T-helper 1 cell treated with Interleukin-12 subunit alpha and Interleukin-12 subunit beta and Interleukin-4 antibody, amounts not matched to agents 30 μg/mL and 1 μg/mL, for 36 hours (primary cell): ENCODE results near the gene COQ8B.

Experiments used
- H3K27ac Mint-ChIP-seq: one replicate; pipeline ENCODE4 v1.8.0; 2021; ENCODE audit warnings: mild to moderate bottlenecking, mixed read lengths
- H3K27me3 Mint-ChIP-seq: one replicate; pipeline ENCODE4 v1.8.0; 2021; ENCODE audit warnings: low read depth, mixed read lengths
- H3K36me3 Mint-ChIP-seq: one replicate; pipeline ENCODE4 v1.8.0; 2021; ENCODE audit warnings: low read depth, mixed read lengths
- H3K4me1 Mint-ChIP-seq: one replicate; pipeline ENCODE4 v1.8.0; 2021; ENCODE audit warnings: low read depth, mixed read lengths
- H3K4me3 Mint-ChIP-seq: one replicate; pipeline ENCODE4 v1.8.0; 2021; ENCODE audit warnings: mild to moderate bottlenecking, moderate library complexity, mixed read lengths
- H3K9me3 Mint-ChIP-seq: one replicate; pipeline ENCODE4 v1.8.0; 2021; ENCODE audit warnings: mixed read lengths

The COQ8B gene

GRCh38 chr19:40685563-40685962 lies 31.1 kb downstream of the COQ8B start:
- Mint-ChIP-seq H3K4me1 (no peaks in the 10 kb centered on the region), H3K36me3 (peaks cover 10% of the 10 kb centered on the region), H3K4me3 (no peak overlapping the region), H3K27me3 (no peaks in the 10 kb centered on the region), H3K27ac (no peak overlapping the region), H3K9me3 (no peaks in the 10 kb centered on the region)

GRCh38 chr19:40685016-40685526 lies 31.6 kb downstream of the COQ8B start:
- no peaks in the 10 kb centered on the region for H3K9me3 Mint-ChIP-seq
- H3K36me3 Mint-ChIP-seq, result peaks cover 10% of the 10 kb centered on the region

GRCh38 chr19:40684280-40684679 lies 32.4 kb downstream of the COQ8B start:
- H3K4me3 Mint-ChIP-seq, result no peak overlapping the region
- H3K36me3 Mint-ChIP-seq, result peaks cover 10% of the 10 kb centered on the region
- no peaks in the 10 kb centered on the region for H3K27me3 Mint-ChIP-seq
- H3K9me3 Mint-ChIP-seq, result no peaks in the 10 kb centered on the region
- H3K4me1 Mint-ChIP-seq, result no peaks in the 10 kb centered on the region
- H3K27ac Mint-ChIP-seq, result no peak overlapping the region

More at GRCh38 chr19:40685016-40685526, 31.6 kb downstream of the COQ8B start:
- Mint-ChIP-seq H3K4me3 (no peak overlapping the region), H3K27ac (no peak overlapping the region), H3K27me3 (no peaks in the 10 kb centered on the region), H3K4me1 (no peaks in the 10 kb centered on the region)

GRCh38 chr19:40683437-40683836 lies 33.2 kb downstream of the COQ8B start:
- Mint-ChIP-seq H3K4me1 (no peaks in the 10 kb centered on the region), H3K27ac (no peak overlapping the region), H3K27me3 (no peaks in the 10 kb centered on the region), H3K36me3 (peaks cover 10% of the 10 kb centered on the region), H3K9me3 (no peaks in the 10 kb centered on the region), H3K4me3 (no peak overlapping the region)

- no peaks in the 10 kb centered on the region for H3K27me3 Mint-ChIP-seq
- no peaks in the 10 kb centered on the region for H3K4me1 Mint-ChIP-seq
- H3K36me3 Mint-ChIP-seq, result peaks cover 10% of the 10 kb centered on the region
- H3K4me3 Mint-ChIP-seq, result no peak overlapping the region
- H3K27ac Mint-ChIP-seq, result no peak overlapping the region
- H3K9me3 Mint-ChIP-seq, result no peaks in the 10 kb centered on the region
These were observed 34.2 kb downstream of the COQ8B start for GRCh38 chr19:40682431-40682964.

GRCh38 chr19:40681039-40681438 lies 35.6 kb downstream of the COQ8B start:
- no peaks in the 10 kb centered on the region for H3K4me1 Mint-ChIP-seq
- no peaks in the 10 kb centered on the region for H3K27me3 Mint-ChIP-seq
- no peaks in the 10 kb centered on the region for H3K9me3 Mint-ChIP-seq
- H3K4me3 Mint-ChIP-seq, result no peak overlapping the region
- no peak overlapping the region for H3K27ac Mint-ChIP-seq
- H3K36me3 Mint-ChIP-seq, result peaks cover 8% of the 10 kb centered on the region

- Mint-ChIP-seq H3K4me1 (no peaks in the 10 kb centered on the region), H3K27ac (no peak overlapping the region), H3K27me3 (no peaks in the 10 kb centered on the region), H3K9me3 (no peaks in the 10 kb centered on the region), H3K36me3 (no peaks in the 10 kb centered on the region), H3K4me3 (no peak overlapping the region)
These were observed 39.5 kb downstream of the COQ8B start for GRCh38 chr19:40677156-40677555.

GRCh38 chr19:40674291-40674690 lies 42.4 kb downstream of the COQ8B start:
- H3K27ac Mint-ChIP-seq, result no peak overlapping the region
- no peaks in the 10 kb centered on the region for H3K4me1 Mint-ChIP-seq
- no peak overlapping the region for H3K4me3 Mint-ChIP-seq
- peaks cover 14% of the 10 kb centered on the region for H3K36me3 Mint-ChIP-seq
- no peaks in the 10 kb centered on the region for H3K27me3 Mint-ChIP-seq
- no peaks in the 10 kb centered on the region for H3K9me3 Mint-ChIP-seq

GRCh38 chr19:40673397-40673796 lies 43.3 kb downstream of the COQ8B start:
- Mint-ChIP-seq H3K4me3 (no peak overlapping the region), H3K27ac (no peak overlapping the region), H3K9me3 (no peaks in the 10 kb centered on the region), H3K4me1 (no peaks in the 10 kb centered on the region), H3K36me3 (peaks cover 21% of the 10 kb centered on the region), H3K27me3 (no peaks in the 10 kb centered on the region)

GRCh38 chr19:40672573-40673299 lies 44.0 kb downstream of the COQ8B start:
- no peak overlapping the region for H3K27ac Mint-ChIP-seq
- no peaks in the 10 kb centered on the region for H3K27me3 Mint-ChIP-seq
- H3K4me1 Mint-ChIP-seq, result no peaks in the 10 kb centered on the region
- H3K9me3 Mint-ChIP-seq, result no peaks in the 10 kb centered on the region
- H3K4me3 Mint-ChIP-seq, result no peak overlapping the region
- peaks cover 22% of the 10 kb centered on the region for H3K36me3 Mint-ChIP-seq

GRCh38 chr19:40672038-40672437 lies 44.6 kb downstream of the COQ8B start:
- no peaks in the 10 kb centered on the region for H3K9me3 Mint-ChIP-seq
- peaks cover under 1% of the 10 kb centered on the region for H3K4me1 Mint-ChIP-seq
- no peaks in the 10 kb centered on the region for H3K27me3 Mint-ChIP-seq
- H3K36me3 Mint-ChIP-seq, result peaks cover 24% of the 10 kb centered on the region
- no peak overlapping the region for H3K27ac Mint-ChIP-seq
- H3K4me3 Mint-ChIP-seq, result no peak overlapping the region

- no peak overlapping the region for H3K27ac Mint-ChIP-seq
- H3K36me3 Mint-ChIP-seq, result peaks cover 27% of the 10 kb centered on the region
- no peaks in the 10 kb centered on the region for H3K27me3 Mint-ChIP-seq
- no peak overlapping the region for H3K4me3 Mint-ChIP-seq
- peaks cover 6% of the 10 kb centered on the region for H3K4me1 Mint-ChIP-seq
- no peaks in the 10 kb centered on the region for H3K9me3 Mint-ChIP-seq
These were observed 45.3 kb downstream of the COQ8B start for GRCh38 chr19:40671404-40671803.

GRCh38 chr19:40668991-40669614 lies 47.6 kb downstream of the COQ8B start:
- H3K36me3 Mint-ChIP-seq, result peaks cover 27% of the 10 kb centered on the region
- H3K4me3 Mint-ChIP-seq, result no peak overlapping the region
- H3K4me1 Mint-ChIP-seq, result peaks cover 7% of the 10 kb centered on the region
- H3K9me3 Mint-ChIP-seq, result no peaks in the 10 kb centered on the region
- H3K27me3 Mint-ChIP-seq, result no peaks in the 10 kb centered on the region
- H3K27ac Mint-ChIP-seq, result no peak overlapping the region

GRCh38 chr19:40667602-40668001 lies 49.1 kb downstream of the COQ8B start:
- no peaks in the 10 kb centered on the region for H3K9me3 Mint-ChIP-seq
- peaks cover 27% of the 10 kb centered on the region for H3K36me3 Mint-ChIP-seq
- no peaks in the 10 kb centered on the region for H3K27me3 Mint-ChIP-seq
- peaks cover 12% of the 10 kb centered on the region for H3K4me1 Mint-ChIP-seq
- no peak overlapping the region for H3K27ac Mint-ChIP-seq
- H3K4me3 Mint-ChIP-seq, result no peak overlapping the region
